EL (cell line): Measurements from ENCODE around the gene SRPK2.
A peak's percentile ranks its signal among the peaks of the same experiment; 100 is the strongest.
"Not testable (repeated sequence)": the region's sequence is repeated elsewhere in the genome, so short reads cannot be mapped to it uniquely, and the experiment has no call there.

Experiments
- DNase-seq: peaks from one replicate; pipeline ENCODE4 v3.0.0-alpha.2; 2016

The SRPK2 gene

GRCh38 chr7:105376908-105377533 lies 11.7 kb downstream of the SRPK2 start:
- no peak for DNase-seq

- DNase-seq: no peak
Observed at GRCh38 chr7:105369944-105370343, 18.8 kb downstream of the SRPK2 start.

GRCh38 chr7:105367458-105367857 lies 21.3 kb downstream of the SRPK2 start:
- no peak for DNase-seq

GRCh38 chr7:105365541-105366534 lies 22.9 kb downstream of the SRPK2 start:
- DNase-seq: no peak

GRCh38 chr7:105364684-105365083 lies 24.0 kb downstream of the SRPK2 start:
- no peak for DNase-seq

GRCh38 chr7:105363657-105364056 lies 25.1 kb downstream of the SRPK2 start:
- DNase-seq: not testable (repeated sequence)

- not testable (repeated sequence) for DNase-seq
Observed at GRCh38 chr7:105362685-105363084, 26.0 kb downstream of the SRPK2 start.

- DNase-seq: not testable (repeated sequence)
Observed at GRCh38 chr7:105361995-105362394, 26.7 kb downstream of the SRPK2 start.

GRCh38 chr7:105360149-105360548 lies 28.6 kb downstream of the SRPK2 start:
- DNase-seq: not testable (repeated sequence)

GRCh38 chr7:105355701-105356100 lies 33.0 kb downstream of the SRPK2 start:
- DNase-seq: no peak

GRCh38 chr7:105354383-105354782 lies 34.3 kb downstream of the SRPK2 start:
- DNase-seq: no peak

- DNase-seq: no peak
Observed at GRCh38 chr7:105353752-105354328, 34.9 kb downstream of the SRPK2 start.

GRCh38 chr7:105352901-105353668 lies 35.6 kb downstream of the SRPK2 start:
- DNase-seq: no peak

- peak; percentile 87 for DNase-seq
Observed at GRCh38 chr7:105352018-105352612, 36.6 kb downstream of the SRPK2 start.

GRCh38 chr7:105350906-105351305 lies 37.8 kb downstream of the SRPK2 start:
- DNase-seq: no peak

- not testable (repeated sequence) for DNase-seq
Observed at GRCh38 chr7:105348177-105348576, 40.5 kb downstream of the SRPK2 start.

- no peak for DNase-seq
Observed at GRCh38 chr7:105346593-105347322, 42.0 kb downstream of the SRPK2 start.

GRCh38 chr7:105346138-105346537 lies 42.6 kb downstream of the SRPK2 start:
- DNase-seq: no peak

GRCh38 chr7:105345725-105346124 lies 43.0 kb downstream of the SRPK2 start:
- no peak for DNase-seq

- DNase-seq: no peak
Observed at GRCh38 chr7:105345003-105345402, 43.7 kb downstream of the SRPK2 start.
